Lower lobe of right lung (tissue), 2 donors: ENCODE results near the gene BMPR1A. TPM values are rescaled to one million over a fixed set of nuclear protein-coding genes. Genes with fewer than 3 reads are reported as not detected.
"Not testable (repeated sequence)": the region's sequence is repeated elsewhere in the genome, so short reads cannot be mapped to it uniquely, and the experiment has no call there.

Experiments used
- ATAC-seq, 2 donors: fragments of 200-7000 bp; cut with Tn5 transposase; one replicate each; pipeline ENCODE4 v1.9.1; 2020 to 2022; ENCODE audit warnings: mild to moderate bottlenecking in 2 of 2, moderate library complexity in 2 of 2
- DNase-seq: peaks from one replicate; pipeline ENCODE4 v3.0.0-alpha.2; 2020
- H3K27ac ChIP-seq: fragments of 200-600 bp; one replicate; pipeline ENCODE4 v1.8.0; 2022
- H3K27me3 ChIP-seq: fragments of 200-600 bp; one replicate; pipeline ENCODE4 v1.8.0; 2022; ENCODE audit warnings: low read depth
- H3K36me3 ChIP-seq: fragments of 200-600 bp; one replicate; pipeline ENCODE4 v1.8.0; 2022; ENCODE audit warnings: mild to moderate bottlenecking
- H3K4me1 ChIP-seq: fragments of 200-600 bp; one replicate; pipeline ENCODE4 v1.8.0; 2022
- H3K4me3 ChIP-seq: fragments of 200-600 bp; one replicate; pipeline ENCODE4 v1.8.0; 2022; ENCODE audit warnings: mild to moderate bottlenecking
- H3K9me3 ChIP-seq: fragments of 200-600 bp; one replicate; pipeline ENCODE4 v1.8.0; 2022
- CTCF ChIP-seq: fragments of 200-600 bp; IDR thresholded peaks from one replicate; pipeline ENCODE4 v1.8.0; 2022; ENCODE audit warnings: antibody characterized with exemption, mild to moderate bottlenecking
- intact Hi-C: fragments of 100-400 bp; cut with DNase I; formaldehyde crosslinking; loops from one replicate; pipeline ENCODE4 v1.11.0; 2022
- total RNA-seq: library from RNA; stranded (reverse); fragmentation: NEBNext Ultra II Directional; extraction: Animal tissue kit (Norgen Biotek cat#: 25700); gene quantifications from one replicate; pipeline ENCODE4 v1.2.1, GENCODE V29; 2021
- donor health status: DM: no; HTN: yes; CAD: no; lungs with severe emphysema.

The BMPR1A gene
- total RNA-seq, 1 donor from 2014 or later = 37.0 TPM

- ATAC-seq (no peak), DNase-seq (no peak)
- Histone ChIP-seq H3K4me1 (peaks cover 29% of the 10 kb centered on the region), H3K4me3 (no peak overlapping the region), H3K27me3 (no peaks in the 10 kb centered on the region), H3K27ac (no peak overlapping the region), H3K9me3 (no peaks in the 10 kb centered on the region), H3K36me3 (no peaks in the 10 kb centered on the region)
- no peak for TF ChIP-seq CTCF
- intact Hi-C loops = no loop called here
Observed at GRCh38 chr10:86976362-86977056, 220.1 kb downstream of the BMPR1A start.

- H3K36me3 ChIP-seq, ATAC-seq, H3K4me3 ChIP-seq, DNase-seq, H3K9me3 ChIP-seq, H3K27me3 ChIP-seq, intact Hi-C loops: not testable (repeated sequence)
- peaks cover 17% of the 10 kb centered on the region for H3K4me1 ChIP-seq
- peak overlapping the region; percentile 41 for H3K27ac ChIP-seq
Observed at GRCh38 chr10:86978457-86978856, 222.0 kb downstream of the BMPR1A start.

- no peak overlapping the region for H3K27ac ChIP-seq
- intact Hi-C loops = no loop called here
Observed at GRCh38 chr10:86979296-86979818, 222.9 kb downstream of the BMPR1A start.

GRCh38 chr10:86979977-86980448 lies 223.6 kb downstream of the BMPR1A start:
- no peak for TF ChIP-seq CTCF

More at GRCh38 chr10:86979296-86979818, 222.9 kb downstream of the BMPR1A start:
- no peaks in the 10 kb centered on the region for H3K36me3 ChIP-seq
- no peaks in the 10 kb centered on the region for H3K27me3 ChIP-seq
- H3K9me3 ChIP-seq = no peaks in the 10 kb centered on the region
- ATAC-seq (peak in 1 of 2 donors; percentile 33), DNase-seq (no peak)
- no peak for TF ChIP-seq CTCF
- H3K4me1 ChIP-seq = peaks cover 17% of the 10 kb centered on the region
- H3K4me3 ChIP-seq = no peak overlapping the region

GRCh38 chr10:86981020-86981419 lies 224.6 kb downstream of the BMPR1A start:
- H3K4me3 ChIP-seq, ATAC-seq, intact Hi-C loops, H3K9me3 ChIP-seq, H3K27me3 ChIP-seq, H3K36me3 ChIP-seq, H3K27ac ChIP-seq, DNase-seq: not testable (repeated sequence)
- H3K4me1 ChIP-seq = peaks cover 17% of the 10 kb centered on the region

More at GRCh38 chr10:86979977-86980448, 223.6 kb downstream of the BMPR1A start:
- no peaks in the 10 kb centered on the region for H3K36me3 ChIP-seq
- no peaks in the 10 kb centered on the region for H3K27me3 ChIP-seq
- no peak overlapping the region for H3K4me3 ChIP-seq
- no peaks in the 10 kb centered on the region for H3K9me3 ChIP-seq
- peaks cover 17% of the 10 kb centered on the region for H3K4me1 ChIP-seq
- no peak for DNase-seq
- intact Hi-C loops = no loop called here
- H3K27ac ChIP-seq = peak overlapping the region; percentile 64
- ATAC-seq = peak; percentile 56 to 64

GRCh38 chr10:86981716-86982115 lies 225.3 kb downstream of the BMPR1A start:
- Histone ChIP-seq H3K27me3 (no peaks in the 10 kb centered on the region), H3K27ac (no peak overlapping the region), H3K4me3 (no peak overlapping the region), H3K4me1 (peaks cover 17% of the 10 kb centered on the region), H3K36me3 (no peaks in the 10 kb centered on the region), H3K9me3 (no peaks in the 10 kb centered on the region)
- ATAC-seq (no peak), DNase-seq (no peak)
- intact Hi-C loops = no loop called here
- TF ChIP-seq CTCF = no peak

Other genes starting within 250 kb of the BMPR1A start
- 38.2 TPM for gene WAPL, start 234.8 kb upstream of the BMPR1A start, total RNA-seq
- gene OPN4, start 102.1 kb upstream of the BMPR1A start, total RNA-seq = not detected
- 2.2 TPM for gene LDB3, start 88.1 kb upstream of the BMPR1A start, total RNA-seq
- 53.1 TPM for gene MMRN2, start 201.0 kb downstream of the BMPR1A start, total RNA-seq
- gene SNCG, start 202.0 kb downstream of the BMPR1A start, total RNA-seq = 25.0 TPM
- 158 TPM for gene ADIRF, start 211.9 kb downstream of the BMPR1A start, total RNA-seq